Hematopoietic multipotent progenitor cell treated with erythropoietin and hydrocortisone succinate and interleukin-3 and kit ligand, for 8 days (in vitro differentiated cells): Measurements from ENCODE around the gene JOSD1.

Experiments
- DNase-seq: peaks from one replicate; pipeline ENCODE4 v3.0.0-alpha.2; 2015

Gene JOSD1

GRCh38 chr22:38732251-38732815, 31.6 kb upstream of the JOSD1 start:
- DNase-seq = no peak

- DNase-seq = no peak
Observed at GRCh38 chr22:38731703-38732161, 31.0 kb upstream of the JOSD1 start.

GRCh38 chr22:38730411-38730871, 29.7 kb upstream of the JOSD1 start:
- DNase-seq = no peak

GRCh38 chr22:38729946-38730345, 29.2 kb upstream of the JOSD1 start:
- no peak for DNase-seq

- no peak for DNase-seq
Observed at GRCh38 chr22:38728871-38729796, 28.4 kb upstream of the JOSD1 start.

- DNase-seq = no peak
Observed at GRCh38 chr22:38727530-38728451, 27.0 kb upstream of the JOSD1 start.

GRCh38 chr22:38727123-38727522, 26.4 kb upstream of the JOSD1 start:
- DNase-seq = no peak

GRCh38 chr22:38725900-38726655, 25.3 kb upstream of the JOSD1 start:
- no peak for DNase-seq

GRCh38 chr22:38724926-38725571, 24.3 kb upstream of the JOSD1 start:
- peak; percentile 77 for DNase-seq

GRCh38 chr22:38724176-38724575, 23.4 kb upstream of the JOSD1 start:
- DNase-seq = no peak

- DNase-seq = no peak
Observed at GRCh38 chr22:38721551-38721950, 20.8 kb upstream of the JOSD1 start.

- DNase-seq = no peak
Observed at GRCh38 chr22:38720350-38720749, 19.6 kb upstream of the JOSD1 start.

- no peak for DNase-seq
Observed at GRCh38 chr22:38719196-38719595, 18.5 kb upstream of the JOSD1 start.

- no peak for DNase-seq
Observed at GRCh38 chr22:38718414-38718813, 17.7 kb upstream of the JOSD1 start.

- DNase-seq = no peak
Observed at GRCh38 chr22:38717244-38717643, 16.5 kb upstream of the JOSD1 start.

- no peak for DNase-seq
Observed at GRCh38 chr22:38716826-38717225, 16.1 kb upstream of the JOSD1 start.

GRCh38 chr22:38716271-38716670, 15.5 kb upstream of the JOSD1 start:
- no peak for DNase-seq

- no peak for DNase-seq
Observed at GRCh38 chr22:38715852-38716251, 15.1 kb upstream of the JOSD1 start.

GRCh38 chr22:38715176-38715764, 14.5 kb upstream of the JOSD1 start:
- DNase-seq = no peak

GRCh38 chr22:38713921-38714320, 13.2 kb upstream of the JOSD1 start:
- peak; percentile 31 for DNase-seq

- no peak for DNase-seq
Observed at GRCh38 chr22:38712486-38713207, 11.9 kb upstream of the JOSD1 start.
